ENCODE measurements around the gene CEP112.
"Not testable (repeated sequence)": the region's sequence is repeated elsewhere in the genome, so short reads cannot be mapped to it uniquely, and the experiment has no call there.

The CEP112 gene

DNA sequence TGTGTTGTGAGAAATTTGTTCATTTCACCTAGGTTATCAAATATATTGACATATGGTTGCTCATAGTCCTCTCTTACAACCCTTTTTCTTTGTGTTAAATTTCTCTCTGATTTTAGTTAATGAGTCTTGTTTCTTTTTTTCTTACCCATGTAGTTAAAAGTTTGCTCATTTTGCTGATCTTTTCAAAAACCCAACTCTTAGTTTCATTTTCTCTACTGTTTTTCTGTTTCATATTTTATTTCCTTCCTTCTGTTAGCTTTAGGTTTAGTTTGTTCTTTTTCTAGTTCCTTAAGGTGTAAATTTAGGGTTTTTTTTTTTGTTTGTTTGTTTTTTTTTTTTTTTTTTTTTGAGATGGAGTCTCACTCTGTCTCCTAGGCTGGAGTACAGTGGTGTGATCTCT, 42.4 kb downstream of the CEP112 start:
- no peak for DNase-seq

DNA sequence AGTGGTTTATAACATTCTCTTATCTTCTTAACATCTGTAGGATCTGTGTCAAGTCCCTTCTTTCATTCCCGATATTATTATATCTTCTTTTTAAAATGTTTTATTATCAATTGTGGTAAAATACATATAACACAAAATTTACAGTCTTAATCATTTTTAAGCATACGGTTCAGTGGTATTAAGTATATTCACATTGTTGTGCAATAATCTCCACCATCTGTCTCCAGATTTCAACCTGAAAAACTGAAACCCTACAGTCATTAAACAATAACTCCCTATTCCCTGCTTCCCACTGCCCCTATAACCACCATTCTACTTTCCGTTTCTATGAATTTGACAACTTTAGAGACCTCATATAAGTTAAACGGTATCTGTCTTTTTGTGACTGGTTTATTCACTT, 45.5 kb downstream of the CEP112 start:
- no peak for DNase-seq

DNA sequence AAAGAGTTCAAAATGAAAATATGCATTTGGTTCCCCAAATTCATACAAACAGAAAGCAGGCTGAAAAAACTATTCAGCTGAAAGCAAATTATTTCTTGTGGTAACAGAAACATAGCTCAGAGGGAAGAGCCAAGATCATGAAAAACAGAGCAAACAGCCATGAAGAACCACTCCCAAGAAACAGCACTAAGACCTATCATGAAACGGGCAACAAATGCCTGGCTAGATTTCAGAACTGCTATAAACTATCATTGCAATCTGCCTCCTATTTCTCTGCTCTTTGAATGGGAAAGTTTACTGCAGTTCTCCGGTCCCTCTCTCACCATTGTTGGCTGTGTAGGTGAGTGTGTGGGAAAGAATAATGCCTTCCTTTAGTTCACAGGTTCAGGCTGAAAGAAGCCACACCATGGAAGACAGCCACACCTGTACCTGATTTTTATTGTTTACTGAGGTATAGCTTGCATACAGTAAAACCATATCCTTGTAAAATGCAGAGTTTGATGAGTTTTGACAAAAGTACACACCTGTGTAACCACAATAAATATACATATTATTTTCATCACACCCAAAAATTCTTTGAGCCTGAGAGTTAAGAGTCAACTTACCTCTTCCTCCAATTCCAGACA, 48.2 kb downstream of the CEP112 start:
- DNase-seq = no peak

DNA sequence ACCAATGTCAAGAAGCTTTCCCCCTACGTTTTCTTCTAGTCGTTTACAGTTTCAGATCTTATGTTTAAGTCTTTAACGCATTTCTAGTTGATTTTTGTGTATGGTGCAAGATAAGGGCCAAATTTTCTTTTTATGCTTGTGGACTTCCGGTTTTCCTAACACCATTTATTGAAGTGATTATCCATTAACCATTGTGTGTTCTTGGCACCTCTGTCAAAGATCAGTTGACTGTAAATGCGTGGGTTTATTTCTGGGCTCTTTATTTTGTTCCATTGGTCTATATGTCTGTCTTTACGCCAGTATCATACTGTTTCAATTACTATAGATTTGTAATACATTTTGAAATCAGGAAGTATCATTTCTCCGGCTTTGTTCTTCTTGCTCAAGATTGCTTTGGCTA, 49.5 kb downstream of the CEP112 start:
- no peak for DNase-seq

DNA sequence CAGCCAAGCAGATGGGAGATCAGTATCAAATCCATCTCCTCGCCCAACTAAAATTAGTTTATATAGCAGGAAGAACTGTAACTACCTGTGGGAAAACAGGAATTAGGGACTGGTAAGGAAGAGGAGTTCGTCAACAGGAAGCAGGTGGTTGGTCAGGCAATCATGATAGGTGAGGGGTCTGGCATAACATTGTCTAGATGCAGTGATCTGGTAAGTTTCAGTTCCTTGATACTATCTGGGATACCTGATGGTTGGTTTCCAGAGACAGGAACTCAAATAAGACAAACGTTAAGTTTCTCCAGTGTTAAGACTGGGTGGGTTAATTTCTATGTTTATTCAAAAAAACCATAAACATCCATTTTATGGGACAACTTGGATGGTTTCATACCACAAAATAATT, 53.8 kb downstream of the CEP112 start:
- DNase-seq = no peak

DNA sequence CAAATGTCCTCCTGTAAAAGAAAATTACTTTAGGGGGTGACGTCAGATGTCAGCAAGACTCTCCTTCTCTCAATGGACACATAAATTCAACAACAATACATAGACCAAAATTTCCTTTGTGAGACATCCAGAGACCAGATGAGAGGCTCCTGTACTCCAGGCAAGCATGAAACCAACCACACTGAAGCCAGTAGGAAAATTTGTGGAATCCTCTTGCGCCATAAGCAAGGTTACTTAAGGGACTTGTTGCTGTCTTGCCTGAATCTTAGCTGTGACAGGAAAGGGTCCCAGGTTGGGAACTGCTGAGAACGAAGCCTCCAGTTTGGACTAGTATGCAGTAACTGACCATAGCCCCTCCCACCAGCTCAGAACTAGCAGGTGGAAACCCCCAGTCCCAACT, 56.0 kb downstream of the CEP112 start:
- DNase-seq = no peak

DNA sequence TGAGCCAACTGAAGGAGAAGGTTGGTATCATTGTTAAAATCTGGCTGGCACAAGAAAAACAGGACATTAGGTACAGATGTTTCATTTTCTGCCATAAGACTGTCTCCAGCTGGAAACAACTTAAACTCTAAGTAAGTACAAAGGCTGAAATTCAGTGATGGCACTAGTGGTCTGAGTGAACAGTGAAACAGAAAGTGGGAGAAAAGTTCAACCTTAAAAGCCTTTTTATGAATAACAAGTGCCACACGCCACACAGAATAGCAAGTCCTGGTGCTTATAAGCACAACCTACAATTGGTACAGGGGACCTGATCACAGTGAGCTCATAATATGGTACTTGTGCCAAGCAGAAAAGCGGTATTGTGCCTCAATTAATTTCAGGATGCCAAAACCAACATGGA, 56.7 kb downstream of the CEP112 start:
- no peak for DNase-seq

DNA sequence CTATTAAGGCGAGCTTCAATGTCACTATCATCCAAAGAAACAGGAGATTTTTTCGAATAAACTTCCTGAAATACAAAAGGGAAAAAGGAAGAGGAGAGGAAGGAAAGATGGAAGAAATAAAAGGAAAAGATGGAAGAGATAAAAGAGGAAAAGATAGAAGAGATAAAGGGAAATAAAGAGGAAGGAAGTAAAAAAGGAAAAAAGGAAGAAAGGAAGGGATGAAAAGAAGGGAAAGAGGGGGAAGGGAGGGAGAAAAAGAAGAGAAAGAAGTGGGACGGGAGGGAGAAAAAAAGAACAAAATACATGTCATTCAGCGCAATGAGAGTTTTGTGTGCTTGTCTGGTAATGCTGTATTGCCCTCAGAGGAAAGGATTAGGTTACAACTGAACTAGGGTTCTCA, 62.2 kb downstream of the CEP112 start:
- DNase-seq = no peak

DNA sequence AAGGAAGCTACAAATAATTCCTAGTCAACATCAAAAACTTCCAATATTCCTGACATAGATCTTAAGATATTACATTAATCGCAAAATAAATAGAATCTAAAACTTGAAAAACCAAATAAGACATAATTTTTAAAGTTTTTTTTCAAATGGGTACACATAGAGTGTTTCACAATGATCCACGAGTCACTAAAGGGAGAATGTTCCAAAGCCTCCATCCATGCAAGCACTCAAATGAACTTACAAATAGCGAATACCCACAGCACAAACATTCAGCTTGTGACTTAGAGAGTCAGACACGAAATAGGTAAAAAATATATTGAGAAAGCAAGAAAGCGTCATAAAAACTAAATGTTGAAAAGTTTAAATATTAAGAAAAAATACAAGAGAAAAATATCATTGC, 65.7 kb downstream of the CEP112 start:
- DNase-seq = no peak

DNA sequence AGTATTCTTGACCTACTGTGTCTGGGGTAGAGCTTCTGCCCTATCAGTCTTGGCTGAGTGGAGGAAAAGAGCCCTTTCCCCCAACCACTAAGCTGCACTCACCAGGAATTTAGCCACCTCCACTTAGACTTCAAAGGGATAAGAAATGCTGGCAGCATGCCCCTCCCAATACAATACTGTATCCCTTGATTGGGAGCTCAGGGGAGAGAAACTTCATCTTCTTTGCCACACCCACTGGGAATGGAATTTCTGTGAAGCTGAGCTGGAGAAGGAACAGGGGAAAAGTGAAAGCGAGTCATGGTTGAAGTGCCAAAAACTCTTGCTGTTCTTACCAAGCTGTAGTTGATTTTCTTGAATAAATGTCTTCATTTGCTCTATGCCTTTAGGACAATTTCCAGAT, 68.8 kb downstream of the CEP112 start:
- DNase-seq = no peak

DNA sequence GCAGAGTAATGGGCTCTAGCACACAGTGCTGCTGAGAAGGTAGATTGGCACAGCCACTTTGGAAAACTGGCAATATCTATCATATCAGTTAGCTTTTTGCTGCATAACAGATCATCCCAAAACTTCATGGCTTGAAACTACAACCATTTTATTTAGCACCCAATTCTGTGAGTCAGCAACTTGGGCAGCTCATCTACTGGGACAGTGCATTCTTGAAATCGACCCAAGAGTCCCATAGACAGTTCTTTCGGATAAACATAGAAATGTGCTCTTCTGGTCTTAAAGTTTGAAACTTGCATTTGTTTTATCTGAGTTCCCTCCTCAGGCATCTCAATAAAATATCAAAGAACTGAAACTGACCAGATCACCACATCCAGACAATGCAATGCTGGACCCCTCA, 76.7 kb downstream of the CEP112 start:
- DNase-seq = no peak

DNA sequence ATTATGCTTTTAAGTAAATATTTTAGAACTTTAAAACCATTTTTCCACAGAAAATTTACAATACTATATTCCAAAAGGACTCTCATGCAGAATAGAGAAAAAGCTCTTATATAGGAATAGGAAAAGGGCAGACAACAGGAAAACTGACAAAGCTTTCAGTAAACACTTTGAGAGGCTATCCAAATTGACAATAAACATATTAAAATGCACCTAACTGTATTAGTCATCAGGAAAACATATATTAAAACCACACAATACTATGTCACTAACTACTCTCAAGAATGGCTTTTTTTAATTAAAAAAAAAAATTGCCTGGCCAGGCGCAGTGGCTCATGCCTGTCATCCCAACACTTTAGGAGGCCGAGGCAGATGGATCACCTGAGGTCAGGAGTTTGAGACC, 77.3 kb downstream of the CEP112 start:
- DNase-seq = no peak

DNA sequence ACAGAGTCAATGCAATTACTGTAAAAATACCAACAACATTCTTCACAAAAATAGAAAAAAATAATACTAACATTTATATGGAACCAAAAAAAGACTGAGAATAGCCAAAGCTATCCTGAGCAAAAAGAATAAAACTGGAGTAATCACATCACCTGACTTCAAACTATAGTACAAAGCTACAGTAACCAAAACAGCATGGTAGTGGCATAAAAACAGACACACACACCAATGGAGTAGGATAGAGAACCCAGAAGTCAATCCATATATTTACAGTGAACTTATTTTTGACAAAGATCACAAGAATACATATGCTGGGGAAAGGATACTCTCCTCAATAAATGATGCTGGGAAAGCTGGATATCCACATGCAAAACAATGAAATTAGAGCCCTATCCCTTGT, 84.2 kb downstream of the CEP112 start:
- DNase-seq = no peak

DNA sequence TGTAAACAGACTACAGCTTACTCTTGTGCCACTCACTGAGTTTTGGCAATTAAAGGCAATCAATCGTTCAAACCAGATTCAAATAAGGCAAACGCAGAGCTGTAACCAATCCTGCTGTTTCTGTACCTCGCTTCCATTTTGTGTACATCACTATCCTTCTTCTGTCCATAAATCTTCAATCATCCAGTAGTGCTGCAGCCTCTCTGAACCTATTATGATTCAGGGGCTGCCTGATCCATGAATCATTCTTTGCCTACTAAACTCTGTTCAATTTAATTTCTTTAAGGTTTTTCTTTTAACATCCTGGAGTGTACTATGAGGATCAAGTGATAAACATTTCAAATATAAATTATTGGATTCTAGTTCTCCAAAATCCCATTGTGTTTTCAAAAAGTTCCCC, 93.9 kb downstream of the CEP112 start:
- DNase-seq = no peak

DNA sequence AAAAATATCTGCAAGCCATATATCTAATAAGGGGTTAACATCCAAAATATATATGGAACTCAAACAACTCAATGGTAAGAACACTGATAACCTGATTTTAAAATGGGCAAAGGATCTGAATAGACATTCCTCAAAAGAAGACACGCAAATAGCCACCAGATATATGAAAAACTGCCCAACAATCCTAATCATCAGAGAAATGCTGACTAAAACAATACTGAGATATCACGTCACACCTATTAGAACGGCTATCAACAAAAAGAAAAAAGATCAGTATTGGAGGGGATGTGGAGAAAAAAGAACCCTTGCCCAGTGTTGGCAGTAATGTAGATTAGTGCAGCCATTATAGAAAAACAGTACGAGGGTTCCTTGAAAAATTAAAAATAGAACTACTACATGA, 97.2 kb downstream of the CEP112 start:
- DNase-seq = no peak

DNA sequence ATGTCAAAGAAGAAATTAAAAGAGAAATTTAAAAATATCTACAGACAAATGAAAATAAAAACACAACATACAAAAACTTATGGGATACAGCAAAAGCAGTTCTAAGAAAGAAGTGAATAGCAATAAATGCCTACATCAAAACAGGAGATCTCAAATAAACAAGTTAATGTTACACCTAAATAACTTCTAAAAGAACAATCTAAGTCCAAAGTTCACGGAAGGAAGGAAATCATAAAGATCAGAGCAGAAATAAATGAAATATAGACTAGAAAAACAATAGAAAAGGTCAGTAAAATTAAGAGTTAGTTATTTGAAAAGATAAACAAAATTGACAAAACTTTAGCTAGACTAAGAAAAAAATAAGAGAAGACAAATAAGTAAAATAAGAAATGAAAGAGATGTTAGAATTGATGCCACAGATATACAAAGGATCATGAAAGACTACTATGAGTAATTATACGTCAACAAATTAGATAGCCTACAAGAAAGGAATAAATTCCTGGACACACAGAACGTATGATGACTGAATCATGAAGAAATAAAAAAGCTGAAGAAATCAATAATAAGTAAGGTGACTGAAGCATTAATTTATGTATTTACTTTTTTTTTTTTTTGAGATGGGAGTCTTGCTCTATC, 100.4 kb downstream of the CEP112 start:
- no peak for DNase-seq

DNA sequence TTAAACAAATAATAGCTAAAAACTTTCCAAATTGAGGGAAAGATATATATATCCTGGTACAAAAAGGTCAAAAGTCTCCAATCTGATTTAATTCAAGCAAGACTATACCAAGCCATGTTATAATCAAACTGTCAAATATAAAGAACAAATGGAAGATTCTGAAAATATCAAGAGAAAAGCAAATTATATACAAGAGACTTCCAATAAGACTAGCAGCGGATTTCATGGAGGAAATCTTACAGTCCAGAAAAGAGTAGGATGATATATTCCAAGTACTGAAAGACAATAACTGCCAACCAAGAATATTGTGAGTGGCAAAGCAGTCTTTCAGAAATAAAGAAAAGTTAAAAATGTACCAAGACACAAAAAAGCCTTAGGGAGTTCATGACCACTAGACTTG, 102.2 kb downstream of the CEP112 start:
- no peak for DNase-seq

DNA sequence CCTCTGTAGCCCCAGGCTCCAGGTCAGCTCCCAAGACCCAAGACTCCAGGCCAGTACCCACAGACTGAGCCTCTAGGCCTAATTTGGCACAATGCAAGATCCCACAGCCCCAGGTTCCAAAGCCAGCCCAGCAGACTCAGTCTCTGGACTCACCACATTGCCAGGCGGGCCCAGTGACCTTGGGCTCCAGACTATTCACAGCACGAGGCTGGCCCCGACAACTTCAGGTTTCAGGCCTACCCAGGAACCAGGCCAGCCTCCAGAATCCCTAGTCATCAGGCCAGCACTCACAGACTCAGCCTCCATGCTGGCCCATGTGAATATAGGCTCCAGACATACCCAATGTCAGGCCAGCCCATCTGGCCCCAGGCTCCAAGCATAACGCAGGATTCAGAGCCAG, 103.8 kb downstream of the CEP112 start:
- DNase-seq = no peak

DNA sequence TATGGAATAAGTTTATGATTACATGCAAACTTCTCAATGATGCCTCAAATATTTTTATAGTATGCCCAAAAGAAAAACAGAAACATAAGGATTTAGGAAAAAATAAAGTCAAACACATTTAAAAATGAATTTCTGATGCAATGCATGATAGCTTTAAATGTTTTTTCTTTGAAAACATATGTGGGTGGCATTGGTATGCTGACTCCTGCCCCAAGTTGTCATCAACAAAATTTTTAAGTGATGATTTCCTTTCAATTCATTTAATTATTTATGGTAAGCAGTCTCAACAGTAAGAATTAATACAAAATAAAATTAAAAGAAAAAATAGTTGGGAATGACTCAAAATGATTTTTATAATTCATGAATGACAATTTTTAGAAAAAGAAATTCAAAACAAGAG, 104.9 kb downstream of the CEP112 start:
- DNase-seq = no peak

DNA sequence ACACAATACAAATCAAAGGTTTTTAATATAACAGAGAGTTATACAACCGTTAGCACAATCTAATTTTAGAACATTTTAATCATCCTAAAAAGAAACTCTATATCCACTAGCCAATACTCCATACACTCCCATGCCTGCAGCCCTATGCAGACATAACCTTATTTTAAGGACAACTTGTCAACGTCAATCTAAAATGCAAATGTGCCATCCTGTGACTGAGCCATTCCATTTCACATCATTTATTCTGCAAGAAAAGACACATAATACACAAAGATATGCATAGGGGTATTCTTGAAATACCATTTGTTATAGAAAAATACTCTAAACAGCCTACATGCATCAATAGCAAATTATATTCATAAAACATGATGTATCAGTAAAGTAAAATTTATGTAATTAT, 106.7 kb downstream of the CEP112 start:
- DNase-seq = no peak

DNA sequence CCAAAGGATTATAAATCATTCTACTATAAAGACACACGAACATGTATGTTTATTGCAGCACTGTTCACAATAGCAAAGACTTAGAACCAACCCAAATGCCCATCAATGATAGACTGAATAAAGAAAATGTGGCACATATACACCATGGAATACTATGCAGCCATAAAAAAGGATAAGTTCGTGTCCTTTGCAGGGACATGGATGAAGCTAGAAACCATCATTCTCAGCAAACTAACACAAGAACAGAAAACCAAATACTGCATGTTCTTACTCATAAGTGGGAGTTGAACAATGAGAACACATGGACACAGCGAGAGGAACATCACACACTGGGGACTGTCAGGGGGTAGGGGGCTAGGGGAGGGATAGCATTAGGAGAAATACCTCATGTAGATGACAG, 111.3 kb downstream of the CEP112 start:
- DNase-seq = not testable (repeated sequence)

DNA sequence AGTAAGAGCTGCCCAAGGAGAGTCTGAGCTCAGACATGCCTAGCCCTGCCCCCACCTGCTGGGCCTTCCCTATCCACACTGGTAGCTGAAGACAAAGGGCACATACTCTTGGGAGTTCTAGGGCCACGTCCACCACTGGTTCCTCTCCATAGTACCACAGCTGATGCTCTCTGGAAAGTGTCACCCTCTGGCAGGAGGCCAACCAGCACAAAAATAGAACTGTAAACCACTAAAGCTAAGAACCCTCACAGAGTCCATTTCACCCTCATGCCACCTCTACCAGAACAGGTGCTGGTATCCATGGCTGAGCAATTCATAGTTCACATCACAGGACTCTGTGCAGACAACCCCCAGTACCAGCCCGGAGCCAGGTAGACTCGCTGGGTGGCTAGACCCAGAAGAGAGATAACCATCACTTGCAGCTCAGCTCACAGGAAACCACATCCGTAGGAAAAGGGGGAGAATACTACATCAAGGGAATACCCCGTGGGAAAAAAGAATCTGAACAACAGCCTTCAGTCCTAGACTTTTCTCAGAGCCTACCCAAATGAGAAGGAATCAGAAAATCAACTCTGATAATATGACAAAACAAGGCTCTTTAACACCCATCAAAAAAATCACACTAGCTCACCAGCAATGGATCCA, 115.3 kb downstream of the CEP112 start:
- DNase-seq = no peak

DNA sequence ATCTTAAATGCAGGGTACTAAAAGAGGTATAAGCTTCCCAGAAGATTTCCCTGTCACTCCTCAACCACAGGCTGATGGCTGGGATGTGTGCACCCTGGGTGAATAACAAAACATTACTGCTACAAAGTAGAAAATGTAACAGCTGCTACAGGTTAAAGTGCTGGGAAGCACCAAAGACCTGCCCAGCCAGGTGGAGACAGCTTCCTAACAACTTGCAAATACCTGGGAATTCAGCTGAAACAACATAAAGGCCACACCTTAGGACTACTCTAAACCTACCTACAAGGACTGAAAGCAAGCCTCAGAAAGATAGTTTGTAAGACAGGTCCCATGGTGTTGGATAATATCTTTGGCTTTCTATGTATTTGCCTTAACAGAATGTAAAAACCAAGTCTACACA, 118.5 kb downstream of the CEP112 start:
- no peak for DNase-seq

DNA sequence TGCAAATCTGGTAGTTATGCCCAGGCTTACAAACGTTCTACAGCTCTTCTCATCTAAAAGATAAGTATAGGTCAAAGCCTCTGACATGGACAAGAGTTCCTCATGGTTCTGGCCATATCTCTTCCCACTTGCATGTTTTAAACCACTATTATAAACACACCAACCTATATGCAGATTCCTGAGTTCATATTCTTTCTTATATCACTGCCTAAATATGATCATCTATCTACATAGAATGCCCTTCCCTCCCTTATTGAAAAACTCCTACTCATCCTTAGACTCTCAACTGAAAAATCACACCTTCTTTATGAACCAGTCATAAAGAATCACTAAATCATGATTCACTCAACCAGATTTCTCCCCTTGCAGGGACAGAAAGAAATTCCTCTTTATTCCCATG, 128.2 kb downstream of the CEP112 start:
- no peak for DNase-seq

DNA sequence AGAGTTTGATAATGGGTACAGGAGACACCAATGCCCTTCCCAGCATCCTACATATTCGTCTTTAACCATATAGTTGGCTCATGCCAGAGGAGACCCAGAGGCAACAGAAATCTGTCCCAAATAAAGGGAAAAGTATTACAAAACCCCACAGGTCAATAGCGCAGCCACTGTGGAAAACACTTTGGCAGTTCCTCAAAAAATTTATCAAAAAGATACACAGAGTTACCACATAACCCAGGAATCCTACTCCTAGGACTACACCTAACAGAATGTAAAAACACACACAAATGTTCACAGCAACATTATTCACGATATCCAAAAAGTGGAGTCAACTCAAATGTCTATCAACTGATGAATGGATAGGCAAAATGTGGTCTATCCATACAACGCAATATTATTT, 135.8 kb downstream of the CEP112 start:
- no peak for DNase-seq

Data from GDM1 (cell line).